ENCODE measurements around the gene CRB1.

DNA sequence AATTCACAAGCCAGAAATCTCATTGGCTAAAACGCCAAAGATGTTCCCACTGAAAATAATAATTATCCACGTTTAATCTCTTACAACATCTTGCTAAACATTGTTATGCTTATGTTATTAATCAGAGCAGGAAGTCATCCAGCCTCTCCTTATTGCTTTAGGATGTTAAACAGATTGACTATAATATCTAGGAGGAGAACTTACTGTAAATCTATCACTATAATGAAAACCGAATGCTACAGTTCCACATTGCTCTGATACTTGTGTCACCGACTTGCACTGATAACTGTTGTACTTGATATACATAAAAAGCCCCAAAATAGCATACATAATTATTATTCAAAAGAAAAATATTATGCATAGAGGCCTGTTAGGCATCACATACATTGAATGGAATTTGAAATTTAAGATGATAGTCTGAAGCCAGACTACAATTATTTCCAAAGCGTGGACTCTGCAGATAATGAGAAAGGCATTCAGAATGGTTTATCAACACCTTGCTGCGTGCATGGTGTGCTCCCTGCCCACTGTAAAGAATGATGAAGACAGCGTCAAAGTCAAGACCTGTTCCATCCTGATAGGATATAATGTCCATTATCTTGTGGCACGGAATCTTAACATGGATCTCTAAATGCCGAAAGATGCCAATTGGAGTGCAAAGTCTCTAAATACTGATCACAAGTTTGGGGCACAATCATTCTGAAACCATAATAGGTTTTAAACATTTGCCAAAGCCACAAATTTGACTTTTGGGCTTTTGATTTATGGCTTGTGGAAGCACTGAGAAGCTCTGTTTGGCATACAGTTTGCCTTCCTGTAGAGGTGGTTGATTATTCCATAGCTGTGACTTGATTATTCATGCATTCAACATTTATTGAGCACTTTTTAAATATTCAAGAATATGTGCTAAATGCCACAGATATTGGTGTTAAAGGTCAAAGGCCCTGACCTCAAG is 71.3 kb downstream of the CRB1 start:
- TF ChIP-seq EZH2 (IDR thresholded peaks at IDR 0.05; ENCODE audit: borderline replicate concordance, low read length) = no peak
- TF ChIP-seq, protein P1, sequence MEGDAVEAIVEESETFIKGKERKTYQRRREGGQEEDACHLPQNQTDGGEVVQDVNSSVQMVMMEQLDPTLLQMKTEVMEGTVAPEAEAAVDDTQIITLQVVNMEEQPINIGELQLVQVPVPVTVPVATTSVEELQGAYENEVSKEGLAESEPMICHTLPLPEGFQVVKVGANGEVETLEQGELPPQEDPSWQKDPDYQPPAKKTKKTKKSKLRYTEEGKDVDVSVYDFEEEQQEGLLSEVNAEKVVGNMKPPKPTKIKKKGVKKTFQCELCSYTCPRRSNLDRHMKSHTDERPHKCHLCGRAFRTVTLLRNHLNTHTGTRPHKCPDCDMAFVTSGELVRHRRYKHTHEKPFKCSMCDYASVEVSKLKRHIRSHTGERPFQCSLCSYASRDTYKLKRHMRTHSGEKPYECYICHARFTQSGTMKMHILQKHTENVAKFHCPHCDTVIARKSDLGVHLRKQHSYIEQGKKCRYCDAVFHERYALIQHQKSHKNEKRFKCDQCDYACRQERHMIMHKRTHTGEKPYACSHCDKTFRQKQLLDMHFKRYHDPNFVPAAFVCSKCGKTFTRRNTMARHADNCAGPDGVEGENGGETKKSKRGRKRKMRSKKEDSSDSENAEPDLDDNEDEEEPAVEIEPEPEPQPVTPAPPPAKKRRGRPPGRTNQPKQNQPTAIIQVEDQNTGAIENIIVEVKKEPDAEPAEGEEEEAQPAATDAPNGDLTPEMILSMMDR (conservative IDR thresholded peaks at IDR 0.05 in 1 of 2, IDR thresholded peaks at IDR 0.05 in 1 of 2; ENCODE audit: extremely low read depth in 1 of 2, insufficient read depth in 1 of 2, low read depth in 1 of 2, low read length in 2 of 2) = no peak
